ENCODE measurements around the gene TSHZ2.

GRCh38 chr20:53034899-53035298, 62.7 kb downstream of the TSHZ2 start:
- no peak for TF ChIP-seq CTCF (IDR thresholded peaks at IDR 0.05; ENCODE audit: low read length)
- TF ChIP-seq EZH2 (IDR thresholded peaks at IDR 0.05; ENCODE audit: borderline replicate concordance, low read length): no peak

Data from OCI-LY1 (cell line).